Prostate gland (tissue), 2 donors: ENCODE measurements around the gene NES. TPM values are rescaled to one million over a fixed set of nuclear protein-coding genes. Genes with fewer than 3 reads are reported as not detected.
A peak's percentile ranks its signal among the peaks of the same experiment; 100 is the strongest.

Source experiments
- DNase-seq: peaks from one replicate; pipeline ENCODE4 v3.0.0-alpha.2; 2019; ENCODE audit warnings: low spot score
- H3K27ac ChIP-seq, 2 donors: fragments of 200-600 bp; sonication (generic); 2 replicates each; pipeline ENCODE4 v1.5.1; 2017 to 2019
- H3K27me3 ChIP-seq: fragments of 200-600 bp; sonication (generic); replicated peaks from 2 replicates; pipeline ENCODE4 v1.5.1; 2019; ENCODE audit not compliant: insufficient read depth
- H3K36me3 ChIP-seq, 2 donors: fragments of 200-600 bp; sonication (generic); 1 replicate in 1 of 2; 2 replicates in 1 of 2; pipeline versions ENCODE4 v1.5.1 to v1.8.1; 2017 to 2019
- H3K4me1 ChIP-seq: fragments of 200-600 bp; sonication (generic); replicated peaks from 2 replicates; pipeline ENCODE4 v1.5.1; 2019
- H3K4me3 ChIP-seq, 2 donors: fragments of 200-600 bp; sonication (generic); 2 replicates each; pipeline ENCODE4 v1.5.1; 2017 to 2019
- H3K9me3 ChIP-seq: fragments of 200-600 bp; sonication (generic); 2 replicates; pipeline ENCODE4 v1.5.1; 2017
- POLR2A ChIP-seq: fragments of 450-650 bp; IDR thresholded peaks from one replicate; pipeline ENCODE4 v1.6.1; 2016; ENCODE audit warnings: antibody characterized with exemption, mild to moderate bottlenecking
- POLR2AphosphoS5 ChIP-seq: sonication (generic); formaldehyde crosslinking; IDR thresholded peaks from one replicate; pipeline ENCODE4 v1.6.1; 2017; ENCODE audit warnings: antibody characterized with exemption
- WGBS: methylation state at CpG from one replicate; pipeline ENCODE4 v1.1.5; 2018; 5-methylcytosine and 5-hydroxymethylcytosine counted together
- intact Hi-C: fragments of 100-400 bp; cut with DNase I; formaldehyde crosslinking; loops from one replicate; pipeline ENCODE4 v1.14.2; 2022
- total RNA-seq, 2 donors: library from RNA; depleted of rRNA; stranded (reverse); fragments of >200 nt; gene quantifications; one replicate each; pipeline ENCODE4 v1.1.0, GENCODE V29; 2016
- TF ChIP-seq, protein P1 (sequence below), 4 experiments: fragments of 200-600 bp in 2 of 4; fragments of 450-650 bp in 2 of 4; sonication (generic) in 2 of 4; IDR thresholded peaks; 1 replicate in 3 of 4; 2 replicates in 1 of 4; pipeline ENCODE4 v1.5.1; 2016 to 2019; ENCODE audit warnings: antibody characterized with exemption in 4 of 4, mild to moderate bottlenecking in 2 of 4, moderate library complexity in 2 of 4

NES gene
- total RNA-seq, 2 donors from 2014 or later = 11.2 to 33.4 TPM

GRCh38 chr1:156668801-156669637, 8.2 kb downstream of the NES start:
- no peak for DNase-seq
- Histone ChIP-seq H3K36me3 (no peaks in the 10 kb centered on the region), H3K4me3 (no peak overlapping the region), H3K27ac (peak overlapping the region; percentile 69 to 73), H3K9me3 (no peaks in the 10 kb centered on the region), H3K4me1 (no peaks in the 10 kb centered on the region), H3K27me3 (no peaks in the 10 kb centered on the region)
- 64% methylated on average over 15 of the region's 17 CpGs for WGBS
- intact Hi-C loops = no loop called here
- TF ChIP-seq POLR2AphosphoS5 (no peak), POLR2A (no peak)
- TF ChIP-seq, protein P1, sequence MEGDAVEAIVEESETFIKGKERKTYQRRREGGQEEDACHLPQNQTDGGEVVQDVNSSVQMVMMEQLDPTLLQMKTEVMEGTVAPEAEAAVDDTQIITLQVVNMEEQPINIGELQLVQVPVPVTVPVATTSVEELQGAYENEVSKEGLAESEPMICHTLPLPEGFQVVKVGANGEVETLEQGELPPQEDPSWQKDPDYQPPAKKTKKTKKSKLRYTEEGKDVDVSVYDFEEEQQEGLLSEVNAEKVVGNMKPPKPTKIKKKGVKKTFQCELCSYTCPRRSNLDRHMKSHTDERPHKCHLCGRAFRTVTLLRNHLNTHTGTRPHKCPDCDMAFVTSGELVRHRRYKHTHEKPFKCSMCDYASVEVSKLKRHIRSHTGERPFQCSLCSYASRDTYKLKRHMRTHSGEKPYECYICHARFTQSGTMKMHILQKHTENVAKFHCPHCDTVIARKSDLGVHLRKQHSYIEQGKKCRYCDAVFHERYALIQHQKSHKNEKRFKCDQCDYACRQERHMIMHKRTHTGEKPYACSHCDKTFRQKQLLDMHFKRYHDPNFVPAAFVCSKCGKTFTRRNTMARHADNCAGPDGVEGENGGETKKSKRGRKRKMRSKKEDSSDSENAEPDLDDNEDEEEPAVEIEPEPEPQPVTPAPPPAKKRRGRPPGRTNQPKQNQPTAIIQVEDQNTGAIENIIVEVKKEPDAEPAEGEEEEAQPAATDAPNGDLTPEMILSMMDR (IDR thresholded peaks at IDR 0.05) = no peak

DNA sequence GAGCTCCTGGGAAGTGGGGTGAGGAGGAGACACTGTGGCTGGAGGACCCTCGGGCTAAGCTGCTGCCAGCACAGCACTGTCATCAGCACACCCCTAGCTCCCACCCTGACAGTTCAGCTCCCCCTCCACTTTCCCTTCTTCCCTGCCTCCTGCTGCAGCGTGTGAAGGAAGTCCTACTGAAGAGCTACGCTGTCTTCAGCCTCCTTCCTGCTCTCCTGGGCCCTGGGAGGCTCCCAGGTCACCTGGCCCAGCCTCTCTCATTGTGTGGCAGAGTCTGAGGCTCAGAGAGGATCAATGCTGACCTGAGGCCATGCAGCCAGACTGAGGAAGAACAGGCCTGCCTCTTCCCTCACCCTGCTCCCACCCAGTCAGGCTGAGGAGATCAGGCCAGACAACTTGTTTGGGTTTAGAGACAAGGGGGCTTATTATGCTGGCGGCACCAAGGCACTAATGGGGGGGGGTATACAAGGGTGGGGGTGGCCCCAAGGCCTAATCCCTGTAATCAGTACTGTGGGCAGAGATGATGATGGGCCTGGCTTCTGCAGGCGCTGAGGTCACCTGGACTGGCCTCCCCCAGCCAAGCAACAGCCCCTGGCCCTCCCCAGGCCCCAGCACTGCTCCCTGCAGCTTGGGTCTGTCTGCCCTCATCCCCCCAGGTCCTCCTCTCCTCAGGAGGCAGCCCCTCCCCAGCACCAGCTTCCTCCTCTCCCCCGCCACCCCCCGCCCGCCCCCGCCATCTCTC, 9.1 kb downstream of the NES start:
- intact Hi-C loops = no loop called here
- H3K27ac ChIP-seq = peak overlapping the region; percentile 69 to 73
- WGBS = 66% methylated on average over 9 of the region's 9 CpGs
- no peaks in the 10 kb centered on the region for H3K9me3 ChIP-seq
- no peaks in the 10 kb centered on the region for H3K4me1 ChIP-seq
- DNase-seq = no peak
- H3K4me3 ChIP-seq = no peak overlapping the region
- no peaks in the 10 kb centered on the region for H3K27me3 ChIP-seq
- TF ChIP-seq POLR2A (no peak), POLR2AphosphoS5 (no peak)
- TF ChIP-seq, protein P1 (IDR thresholded peaks at IDR 0.05) = no peak
- H3K36me3 ChIP-seq = no peaks in the 10 kb centered on the region

- intact Hi-C loops = no loop called here
- H3K27me3 ChIP-seq = no peaks in the 10 kb centered on the region
- no peak for DNase-seq
- H3K4me1 ChIP-seq = no peaks in the 10 kb centered on the region
- H3K4me3 ChIP-seq = no peak overlapping the region
- peak overlapping the region; percentile 69 to 73 for H3K27ac ChIP-seq
- WGBS = 20% methylated on average over 5 of the region's 5 CpGs
- H3K36me3 ChIP-seq = no peaks in the 10 kb centered on the region
- no peaks in the 10 kb centered on the region for H3K9me3 ChIP-seq
- TF ChIP-seq POLR2AphosphoS5 (no peak), POLR2A (no peak)
- TF ChIP-seq, protein P1 (IDR thresholded peaks at IDR 0.05) = no peak
These were observed 9.6 kb downstream of the NES start for GRCh38 chr1:156667610-156667967.

- TF ChIP-seq POLR2AphosphoS5 (no peak), POLR2A (no peak)
- TF ChIP-seq, protein P1 (IDR thresholded peaks at IDR 0.05) = no peak
- H3K27ac ChIP-seq = peak overlapping the region; percentile 69 to 73
- H3K4me3 ChIP-seq = no peak overlapping the region
- DNase-seq = no peak
- 89% methylated on average over 9 of the region's 9 CpGs for WGBS
- H3K9me3 ChIP-seq = no peaks in the 10 kb centered on the region
- intact Hi-C loops = no loop called here
- H3K27me3 ChIP-seq = no peaks in the 10 kb centered on the region
- H3K4me1 ChIP-seq = no peaks in the 10 kb centered on the region
- H3K36me3 ChIP-seq = no peaks in the 10 kb centered on the region
These were observed 10.2 kb downstream of the NES start for GRCh38 chr1:156666862-156667609.
